Anterior cingulate cortex (tissue), 58 donors: ENCODE data around the gene BTBD19.
A peak's percentile ranks its signal among the peaks of the same experiment; 100 is the strongest.
"Not testable (repeated sequence)": the region's sequence is repeated elsewhere in the genome, so short reads cannot be mapped to it uniquely, and the experiment has no call there.

Experiments used
- DNase-seq, 58 donors: peaks; one replicate each; lab custom pipeline; 2025; lab: John Stamatoyannopoulos, UW

The BTBD19 gene

GRCh38 chr1:44786841-44787426, 21.4 kb upstream of the BTBD19 start:
- no peak for DNase-seq

GRCh38 chr1:44787506-44787905, 20.8 kb upstream of the BTBD19 start:
- no peak for DNase-seq

- DNase-seq = no peak
Observed at GRCh38 chr1:44788120-44788860, 20.0 kb upstream of the BTBD19 start, which contains the start of gene BEST4. Gene BEST4, minus strand, starts transcription at chr1:44788170. Its CDS starts 465 bp downstream, at chr1:44787705.

- DNase-seq = no peak
Observed at GRCh38 chr1:44790968-44791801, 17.1 kb upstream of the BTBD19 start.

GRCh38 chr1:44792736-44793502, 15.4 kb upstream of the BTBD19 start:
- DNase-seq = no peak

GRCh38 chr1:44797886-44798285, 10.4 kb upstream of the BTBD19 start:
- not testable (repeated sequence) for DNase-seq

GRCh38 chr1:44798481-44799365, 9.6 kb upstream of the BTBD19 start:
- DNase-seq = no peak

- DNase-seq = peak; percentile 88 to 99 (median 98)
Observed at GRCh38 chr1:44799770-44800584, 8.3 kb upstream of the BTBD19 start, which contains the start of gene PLK3. Gene PLK3, plus strand, starts transcription at chr1:44800377. Its CDS starts 87 bp downstream, at chr1:44800464.

GRCh38 chr1:44801491-44802305, 6.6 kb upstream of the BTBD19 start:
- DNase-seq = peak in 1 of 58 donors; percentile 62

- DNase-seq = peak in 23 of 58 donors; percentile 17 to 75 (median 51)
Observed at GRCh38 chr1:44802306-44803061, 5.8 kb upstream of the BTBD19 start.

GRCh38 chr1:44803062-44803311, 5.3 kb upstream of the BTBD19 start:
- no peak for DNase-seq

- DNase-seq = no peak
Observed at GRCh38 chr1:44803312-44804095, 4.8 kb upstream of the BTBD19 start.

GRCh38 chr1:44805311-44806024, 2.9 kb upstream of the BTBD19 start:
- no peak for DNase-seq

GRCh38 chr1:44806025-44806703, 2.2 kb upstream of the BTBD19 start:
- DNase-seq = no peak
